ENCODE measurements around the gene PARP6. TPM values are rescaled to one million over a fixed set of nuclear protein-coding genes. Genes with fewer than 3 reads are reported as not detected.
A peak's percentile ranks its signal among the peaks of the same experiment; 100 is the strongest.

The PARP6 gene
- total and polyA plus RNA-seq, 3 experiments from 2014 or later = 30.0 to 63.9 (median 59.4) TPM

GRCh38 chr15:72217216-72217615, 55.1 kb downstream of the PARP6 start:
- no peaks in the 10 kb centered on the region for H3K9me3 Mint-ChIP-seq
- H3K27me3 Mint-ChIP-seq = no peaks in the 10 kb centered on the region
- H3K4me1 Mint-ChIP-seq = peaks cover 25 to 33% (median 32%) of the 10 kb centered on the region in 3 donors
- peaks cover 7% of the 10 kb centered on the region for H3K4me1 ChIP-seq (ENCODE audit: insufficient read depth, low read length)
- ChIA-PET POLR2A (interaction anchor here (1.0 to 1.1 kb wide), 2 partner anchors 11 to 15 kb away, joined by 3 to 5 read pairs; no protein-coding TSS in a partner anchor), CTCF (interaction anchor here (1.7 to 2.4 kb wide), 2 partner anchors 9 to 17 kb away, joined by 4 to 12 read pairs; no protein-coding TSS in a partner anchor)
- no peak for DNase-seq
- H3K27me3 ChIP-seq (ENCODE audit: insufficient read depth, low read length, poor library complexity, severe bottlenecking) = no peaks in the 10 kb centered on the region
- H3K36me3 ChIP-seq (ENCODE audit: insufficient read depth, low read length) = peaks cover 61% of the 10 kb centered on the region
- H3K36me3 Mint-ChIP-seq = peaks cover 0 to 84% (median 14%) of the 10 kb centered on the region in 3 donors
- H3K9me3 ChIP-seq (ENCODE audit: low read length) = no peaks in the 10 kb centered on the region
- H3K27ac ChIP-seq (ENCODE audit: low read depth, low read length) = no peak overlapping the region
- no peak overlapping the region for H3K4me3 ChIP-seq (ENCODE audit: low read length)
- peak overlapping the region in 5 of 8 donors; percentile 23 to 56 (median 42) for H3K27ac Mint-ChIP-seq
- H3K4me3 Mint-ChIP-seq = no peak overlapping the region

GRCh38 chr15:72216079-72216478, 56.3 kb downstream of the PARP6 start:
- Mint-ChIP-seq H3K4me3 (no peak overlapping the region), H3K9me3 (no peaks in the 10 kb centered on the region), H3K4me1 (peaks cover 17 to 22% (median 21%) of the 10 kb centered on the region in 3 donors), H3K27ac (no peak overlapping the region), H3K36me3 (peaks cover 0 to 91% (median 14%) of the 10 kb centered on the region in 3 donors), H3K27me3 (no peaks in the 10 kb centered on the region)
- H3K4me1 ChIP-seq (ENCODE audit: insufficient read depth, low read length) = no peaks in the 10 kb centered on the region
- DNase-seq = no peak
- no peak overlapping the region for H3K27ac ChIP-seq (ENCODE audit: low read depth, low read length)
- CTCF ChIA-PET = interaction anchor here (1.1 to 2.4 kb wide), 3 partner anchors 9 to 16 kb away, joined by 3 to 12 read pairs (median 7); no protein-coding TSS in a partner anchor
- POLR2A ChIA-PET = no interaction called here
- H3K27me3 ChIP-seq (ENCODE audit: insufficient read depth, low read length, poor library complexity, severe bottlenecking) = no peaks in the 10 kb centered on the region
- H3K4me3 ChIP-seq (ENCODE audit: low read length) = no peak overlapping the region
- no peaks in the 10 kb centered on the region for H3K9me3 ChIP-seq (ENCODE audit: low read length)
- H3K36me3 ChIP-seq (ENCODE audit: insufficient read depth, low read length) = peaks cover 67% of the 10 kb centered on the region

- peaks cover 88% of the 10 kb centered on the region for H3K36me3 ChIP-seq (ENCODE audit: insufficient read depth, low read length)
- H3K4me1 ChIP-seq (ENCODE audit: insufficient read depth, low read length) = no peaks in the 10 kb centered on the region
- H3K27ac Mint-ChIP-seq = peak overlapping the region in 1 of 8 donors; percentile 71
- CTCF ChIA-PET = interaction anchor here (1.5 to 2.0 kb wide), 3 partner anchors 19 to 66 kb away, joined by 3 to 6 read pairs (median 4); no protein-coding TSS in a partner anchor
- no peak overlapping the region for H3K27ac ChIP-seq (ENCODE audit: low read depth, low read length)
- no peak for DNase-seq
- H3K4me3 ChIP-seq (ENCODE audit: low read length) = no peak overlapping the region
- H3K9me3 Mint-ChIP-seq = no peaks in the 10 kb centered on the region
- H3K27me3 Mint-ChIP-seq = peaks cover 0 to 2% of the 10 kb centered on the region in 2 donors
- H3K36me3 Mint-ChIP-seq = peaks cover 14 to 98% (median 23%) of the 10 kb centered on the region in 3 donors
- H3K4me3 Mint-ChIP-seq = peak overlapping the region in 1 of 7 donors; percentile 23
- H3K9me3 ChIP-seq (ENCODE audit: low read length) = no peaks in the 10 kb centered on the region
- no peaks in the 10 kb centered on the region for H3K4me1 Mint-ChIP-seq
- POLR2A ChIA-PET = no interaction called here
- no peaks in the 10 kb centered on the region for H3K27me3 ChIP-seq (ENCODE audit: insufficient read depth, low read length, poor library complexity, severe bottlenecking)
These were observed 64.7 kb downstream of the PARP6 start for GRCh38 chr15:72207558-72208085.

GRCh38 chr15:72206677-72207000, 65.7 kb downstream of the PARP6 start:
- peak overlapping the region in 4 of 8 donors; percentile 12 to 75 (median 46) for H3K27ac Mint-ChIP-seq
- POLR2A ChIA-PET = no interaction called here

GRCh38 chr15:72205896-72206676, 66.3 kb downstream of the PARP6 start:
- peaks cover 92% of the 10 kb centered on the region for H3K36me3 ChIP-seq (ENCODE audit: insufficient read depth, low read length)
- ChIA-PET POLR2A (no interaction called here), CTCF (interaction anchor here (2.0 kb wide), 1 partner anchor 67 kb away, joined by 6 read pairs; no protein-coding TSS in a partner anchor)
- H3K4me1 ChIP-seq (ENCODE audit: insufficient read depth, low read length) = no peaks in the 10 kb centered on the region
- Mint-ChIP-seq H3K4me1 (no peaks in the 10 kb centered on the region), H3K27ac (peak overlapping the region in 1 of 8 donors; percentile 83), H3K4me3 (no peak overlapping the region), H3K9me3 (no peaks in the 10 kb centered on the region), H3K36me3 (peaks cover 14 to 98% (median 23%) of the 10 kb centered on the region in 3 donors), H3K27me3 (peaks cover 0 to 2% of the 10 kb centered on the region in 2 donors)
- no peak overlapping the region for H3K27ac ChIP-seq (ENCODE audit: low read depth, low read length)
- no peak for DNase-seq
- H3K4me3 ChIP-seq (ENCODE audit: low read length) = no peak overlapping the region
- no peaks in the 10 kb centered on the region for H3K27me3 ChIP-seq (ENCODE audit: insufficient read depth, low read length, poor library complexity, severe bottlenecking)
- H3K9me3 ChIP-seq (ENCODE audit: low read length) = no peaks in the 10 kb centered on the region

More at GRCh38 chr15:72206677-72207000, 65.7 kb downstream of the PARP6 start:
- H3K4me3 Mint-ChIP-seq = no peak overlapping the region
- Histone ChIP-seq H3K9me3 (ENCODE audit: low read length) (no peaks in the 10 kb centered on the region), H3K36me3 (ENCODE audit: insufficient read depth, low read length) (peaks cover 92% of the 10 kb centered on the region), H3K27me3 (ENCODE audit: insufficient read depth, low read length, poor library complexity, severe bottlenecking) (no peaks in the 10 kb centered on the region), H3K4me1 (ENCODE audit: insufficient read depth, low read length) (no peaks in the 10 kb centered on the region), H3K4me3 (ENCODE audit: low read length) (no peak overlapping the region), H3K27ac (ENCODE audit: low read depth, low read length) (no peak overlapping the region)
- no peak for DNase-seq
- H3K27me3 Mint-ChIP-seq = peaks cover 0 to 2% of the 10 kb centered on the region in 2 donors
- CTCF ChIA-PET = interaction anchor here (2.0 kb wide), 1 partner anchor 67 kb away, joined by 6 read pairs; no protein-coding TSS in a partner anchor
- H3K36me3 Mint-ChIP-seq = peaks cover 14 to 98% (median 23%) of the 10 kb centered on the region in 3 donors
- H3K9me3 Mint-ChIP-seq = no peaks in the 10 kb centered on the region
- H3K4me1 Mint-ChIP-seq = no peaks in the 10 kb centered on the region

- Mint-ChIP-seq H3K4me1 (no peaks in the 10 kb centered on the region), H3K27ac (no peak overlapping the region), H3K27me3 (peaks cover 0 to 2% of the 10 kb centered on the region in 2 donors), H3K9me3 (no peaks in the 10 kb centered on the region), H3K4me3 (no peak overlapping the region), H3K36me3 (peaks cover 14 to 99% (median 18%) of the 10 kb centered on the region in 3 donors)
- Histone ChIP-seq H3K27me3 (ENCODE audit: insufficient read depth, low read length, poor library complexity, severe bottlenecking) (no peaks in the 10 kb centered on the region), H3K4me3 (ENCODE audit: low read length) (no peak overlapping the region), H3K36me3 (ENCODE audit: insufficient read depth, low read length) (peaks cover 93% of the 10 kb centered on the region), H3K4me1 (ENCODE audit: insufficient read depth, low read length) (no peaks in the 10 kb centered on the region), H3K9me3 (ENCODE audit: low read length) (no peaks in the 10 kb centered on the region), H3K27ac (ENCODE audit: low read depth, low read length) (no peak overlapping the region)
- DNase-seq = no peak
- CTCF ChIA-PET = no interaction called here
- POLR2A ChIA-PET = no interaction called here
These were observed 67.1 kb downstream of the PARP6 start for GRCh38 chr15:72205273-72205672.

- peaks cover 0 to 2% of the 10 kb centered on the region in 2 donors for H3K27me3 Mint-ChIP-seq
These were observed 68.9 kb downstream of the PARP6 start for GRCh38 chr15:72203507-72203837.

More at GRCh38 chr15:72203507-72203837, 68.9 kb downstream of the PARP6 start:
- Mint-ChIP-seq H3K36me3 (peaks cover 11 to 100% (median 15%) of the 10 kb centered on the region in 3 donors), H3K4me3 (no peak overlapping the region), H3K9me3 (no peaks in the 10 kb centered on the region), H3K4me1 (peaks cover 0 to 3% (median 0%) of the 10 kb centered on the region in 3 donors), H3K27ac (peak overlapping the region in 1 of 8 donors; percentile 38)
- POLR2A ChIA-PET = no interaction called here
- no peak overlapping the region for H3K27ac ChIP-seq (ENCODE audit: low read depth, low read length)
- no peak for DNase-seq
- peaks cover 87% of the 10 kb centered on the region for H3K36me3 ChIP-seq (ENCODE audit: insufficient read depth, low read length)
- H3K4me1 ChIP-seq (ENCODE audit: insufficient read depth, low read length) = no peaks in the 10 kb centered on the region
- no peaks in the 10 kb centered on the region for H3K9me3 ChIP-seq (ENCODE audit: low read length)
- H3K4me3 ChIP-seq (ENCODE audit: low read length) = no peak overlapping the region
- H3K27me3 ChIP-seq (ENCODE audit: insufficient read depth, low read length, poor library complexity, severe bottlenecking) = no peaks in the 10 kb centered on the region
- CTCF ChIA-PET = no interaction called here
